SK-N-SH treated with all-trans-retinoic acid at 6 μM for 48 hours (cell line): Measurements from ENCODE around the gene ADAM22.

ENCODE experiments used
- ARNTL ChIP-seq: fragments of 450-650 bp; formaldehyde crosslinking; IDR thresholded peaks from 2 replicates; pipeline ENCODE4 v1.5.0; 2020; ENCODE audit warnings: low read depth, mild to moderate bottlenecking, moderate library complexity, borderline replicate concordance
- ESRRG ChIP-seq: fragments of 250-450 bp; sonication (Bioruptor Pico); IDR thresholded peaks from 2 replicates; pipeline ENCODE4 v1.6.1; 2021; ENCODE audit warnings: mild to moderate bottlenecking
- ISL1 ChIP-seq: fragments of 250-450 bp; sonication (Bioruptor Pico); IDR thresholded peaks from 2 replicates; pipeline ENCODE4 v2.1.2; 2022; ENCODE audit warnings: mild to moderate bottlenecking, moderate library complexity
- OSR1 ChIP-seq: fragments of 250-450 bp; sonication (Bioruptor Pico); IDR thresholded peaks from 2 replicates; pipeline ENCODE4 v1.8.0; 2022; ENCODE audit warnings: moderate library complexity, mild to moderate bottlenecking, inconsistent platforms
- ZNF8 ChIP-seq: fragments of 450-650 bp; formaldehyde crosslinking; IDR thresholded peaks from 2 replicates; pipeline ENCODE4 v1.5.0; 2020; ENCODE audit warnings: mild to moderate bottlenecking, moderate library complexity
- TF ChIP-seq, protein P1 (sequence below): fragments of 250-450 bp; sonication (Bioruptor Pico); IDR thresholded peaks from 2 replicates; pipeline ENCODE4 v1.8.0; 2021; ENCODE audit warnings: low read depth, mild to moderate bottlenecking, moderate library complexity, borderline replicate concordance

DNA sequence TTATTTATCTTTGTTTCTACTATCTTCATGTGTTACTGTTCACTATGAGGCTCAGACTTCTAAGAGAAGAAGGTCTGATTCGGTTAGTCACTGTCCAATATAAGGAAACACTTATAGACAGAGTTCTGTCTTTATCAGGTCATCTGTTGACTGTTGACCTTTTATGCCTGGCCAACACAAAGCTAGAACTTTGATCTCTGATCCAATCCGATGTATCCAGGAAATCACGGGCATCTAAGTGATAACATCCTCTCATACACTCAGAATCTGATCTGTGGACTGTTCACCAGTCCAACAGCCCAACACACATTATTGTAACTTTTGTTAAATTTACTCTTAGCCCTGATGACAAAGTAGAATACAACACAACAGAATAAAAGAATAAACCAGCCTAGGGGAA lies 171.2 kb downstream of the ADAM22 start:
- TF ChIP-seq, protein P1, sequence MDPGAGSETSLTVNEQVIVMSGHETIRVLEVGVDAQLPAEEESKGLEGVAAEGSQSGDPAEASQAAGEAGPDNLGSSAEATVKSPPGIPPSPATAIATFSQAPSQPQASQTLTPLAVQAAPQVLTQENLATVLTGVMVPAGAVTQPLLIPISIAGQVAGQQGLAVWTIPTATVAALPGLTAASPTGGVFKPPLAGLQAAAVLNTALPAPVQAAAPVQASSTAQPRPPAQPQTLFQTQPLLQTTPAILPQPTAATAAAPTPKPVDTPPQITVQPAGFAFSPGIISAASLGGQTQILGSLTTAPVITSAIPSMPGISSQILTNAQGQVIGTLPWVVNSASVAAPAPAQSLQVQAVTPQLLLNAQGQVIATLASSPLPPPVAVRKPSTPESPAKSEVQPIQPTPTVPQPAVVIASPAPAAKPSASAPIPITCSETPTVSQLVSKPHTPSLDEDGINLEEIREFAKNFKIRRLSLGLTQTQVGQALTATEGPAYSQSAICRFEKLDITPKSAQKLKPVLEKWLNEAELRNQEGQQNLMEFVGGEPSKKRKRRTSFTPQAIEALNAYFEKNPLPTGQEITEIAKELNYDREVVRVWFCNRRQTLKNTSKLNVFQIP (CRISPR knock-in tag) = no peak
- TF ChIP-seq ESRRG = no peak
- no peak for TF ChIP-seq ZNF8 (CRISPR knock-in tag)
- TF ChIP-seq ISL1 (CRISPR knock-in tag) = no peak
- no peak for TF ChIP-seq ARNTL
- no peak for TF ChIP-seq OSR1 (CRISPR knock-in tag)
